Cardiac muscle cell (in vitro differentiated cells and primary cell): ENCODE data around the gene SIGLEC11. TPM values are rescaled to one million over a fixed set of nuclear protein-coding genes. Genes with fewer than 3 reads are reported as not detected.

ENCODE experiments used
- DNase-seq, 2 donors: peaks; one replicate each; pipeline versions ENCODE4 v3.0.0 to v3.0.0-alpha.2; 2010 to 2017; ENCODE audit warnings: low read depth in 1 of 2, low spot score in 1 of 2
- H3K27ac ChIP-seq: fragments of 200-600 bp; sonication (generic); 2 replicates; pipeline ENCODE4 v1.5.1; 2016
- H3K27me3 ChIP-seq: fragments of 200-600 bp; sonication (generic); 2 replicates; pipeline ENCODE4 v1.6.0; 2016; ENCODE audit warnings: control low read depth
- H3K36me3 ChIP-seq: fragments of 200-600 bp; sonication (generic); 2 replicates; pipeline ENCODE4 v1.5.1; 2016; ENCODE audit warnings: control low read depth
- H3K4me1 ChIP-seq: fragments of 200-600 bp; sonication (generic); 2 replicates; pipeline ENCODE4 v1.8.1; 2017; ENCODE audit warnings: low read depth, mild to moderate bottlenecking, mixed run types
- H3K4me3 ChIP-seq: fragments of 200-600 bp; sonication (generic); 2 replicates; pipeline ENCODE4 v1.5.1; 2016; ENCODE audit warnings: mild to moderate bottlenecking
- H3K9me3 ChIP-seq: fragments of 200-600 bp; sonication (generic); 2 replicates; pipeline ENCODE4 v1.5.1; 2017; ENCODE audit warnings: low read depth, mild to moderate bottlenecking, control low read depth
- polyA plus RNA-seq: library from polyadenylated mRNA; unstranded; fragments of >200 nt; fragmentation: Nextera tagmentation; extraction: Ambion mirVana; gene quantifications from 2 replicates; pipeline ENCODE4 v1.2.1, GENCODE V29; 2016
- total RNA-seq: library from RNA; depleted of rRNA; stranded (reverse); fragments of >200 nt; gene quantifications from 2 replicates; pipeline ENCODE4 v1.2.3, GENCODE V29; 2016
- TF ChIP-seq, protein P1 (sequence below): IDR thresholded peaks from 2 replicates; pipeline ENCODE4 v1.5.1; 2012; ENCODE audit warnings: low read depth, mild to moderate bottlenecking, low read length

Gene SIGLEC11
- total and polyA plus RNA-seq, 2 experiments from 2014 or later = 0.03 to 0.13 TPM

DNA sequence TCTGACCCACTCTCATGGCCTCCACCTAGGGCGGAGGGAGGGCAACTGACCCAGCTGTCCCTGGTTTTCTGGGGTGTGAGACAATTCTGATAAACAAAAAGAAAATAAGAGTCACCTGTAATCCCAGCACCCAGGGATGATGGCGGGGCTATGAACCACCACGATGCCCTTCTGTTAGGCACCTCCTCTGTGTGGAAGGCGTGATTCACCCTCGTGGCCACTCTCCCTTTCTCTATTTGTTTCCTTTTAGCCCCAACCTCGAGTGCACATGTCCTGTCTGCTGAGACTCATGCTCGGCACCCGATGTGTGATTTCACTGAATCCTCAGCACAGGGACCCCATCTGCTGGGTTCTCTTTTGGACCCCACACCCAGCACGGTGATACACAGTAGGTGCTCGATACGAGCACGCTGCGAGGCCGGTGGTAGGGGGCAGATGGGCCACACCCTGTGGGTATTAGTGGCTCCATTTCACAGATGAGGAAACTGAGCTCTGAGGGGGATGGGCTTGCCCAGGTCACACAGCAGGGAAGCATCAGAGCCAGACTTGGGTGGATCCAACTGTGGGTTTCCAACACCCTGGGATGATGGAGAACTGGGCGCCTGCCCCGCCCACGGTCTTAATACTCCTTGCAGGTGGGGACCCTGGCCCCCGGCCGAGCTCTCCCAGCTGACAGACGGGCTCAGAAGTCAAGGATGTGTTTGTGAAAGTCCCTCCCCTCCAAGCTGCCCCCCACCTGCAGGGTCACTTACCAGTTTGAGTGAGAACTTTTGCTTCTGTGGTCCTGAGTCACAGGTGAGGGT lies 39.3 kb upstream of the SIGLEC11 start:
- no peak overlapping the region for H3K27ac ChIP-seq
- H3K27me3 ChIP-seq = no peaks in the 10 kb centered on the region
- no peak for DNase-seq
- H3K4me1 ChIP-seq = no peaks in the 10 kb centered on the region
- no peak overlapping the region for H3K4me3 ChIP-seq
- H3K36me3 ChIP-seq = peaks cover 1% of the 10 kb centered on the region
- no peaks in the 10 kb centered on the region for H3K9me3 ChIP-seq
- TF ChIP-seq, protein P1, sequence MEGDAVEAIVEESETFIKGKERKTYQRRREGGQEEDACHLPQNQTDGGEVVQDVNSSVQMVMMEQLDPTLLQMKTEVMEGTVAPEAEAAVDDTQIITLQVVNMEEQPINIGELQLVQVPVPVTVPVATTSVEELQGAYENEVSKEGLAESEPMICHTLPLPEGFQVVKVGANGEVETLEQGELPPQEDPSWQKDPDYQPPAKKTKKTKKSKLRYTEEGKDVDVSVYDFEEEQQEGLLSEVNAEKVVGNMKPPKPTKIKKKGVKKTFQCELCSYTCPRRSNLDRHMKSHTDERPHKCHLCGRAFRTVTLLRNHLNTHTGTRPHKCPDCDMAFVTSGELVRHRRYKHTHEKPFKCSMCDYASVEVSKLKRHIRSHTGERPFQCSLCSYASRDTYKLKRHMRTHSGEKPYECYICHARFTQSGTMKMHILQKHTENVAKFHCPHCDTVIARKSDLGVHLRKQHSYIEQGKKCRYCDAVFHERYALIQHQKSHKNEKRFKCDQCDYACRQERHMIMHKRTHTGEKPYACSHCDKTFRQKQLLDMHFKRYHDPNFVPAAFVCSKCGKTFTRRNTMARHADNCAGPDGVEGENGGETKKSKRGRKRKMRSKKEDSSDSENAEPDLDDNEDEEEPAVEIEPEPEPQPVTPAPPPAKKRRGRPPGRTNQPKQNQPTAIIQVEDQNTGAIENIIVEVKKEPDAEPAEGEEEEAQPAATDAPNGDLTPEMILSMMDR = no peak

DNA sequence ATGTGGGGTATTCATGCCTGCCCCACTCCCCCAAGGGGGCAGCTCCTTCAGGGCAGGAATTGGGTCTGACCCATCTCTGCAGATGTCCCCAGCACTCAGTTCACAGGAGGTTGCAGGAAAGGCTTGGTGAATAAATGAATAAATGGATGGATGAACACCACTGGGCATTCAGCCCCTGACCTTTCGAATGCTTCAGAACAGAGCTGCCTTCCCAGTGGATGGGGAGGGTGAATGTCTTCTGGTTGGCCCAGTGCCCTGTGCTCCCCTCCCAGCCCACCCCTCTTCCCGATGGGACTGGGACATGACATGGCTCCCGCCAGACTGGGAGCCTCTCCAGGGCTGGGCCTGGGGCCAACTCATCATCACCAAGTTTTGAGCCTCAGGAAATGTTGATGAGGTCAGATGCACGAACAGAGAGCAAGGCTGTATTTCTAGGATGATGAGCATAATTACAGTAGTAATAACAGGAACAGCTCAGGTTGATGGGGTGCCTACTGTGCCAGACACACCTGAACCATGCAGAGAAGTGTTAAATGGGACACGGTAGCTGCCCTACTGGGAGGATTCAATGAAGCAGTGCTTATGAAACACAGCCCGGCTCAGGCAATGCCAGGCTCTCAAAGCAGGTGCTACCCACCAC lies 38.5 kb upstream of the SIGLEC11 start:
- no peaks in the 10 kb centered on the region for H3K4me1 ChIP-seq

DNA sequence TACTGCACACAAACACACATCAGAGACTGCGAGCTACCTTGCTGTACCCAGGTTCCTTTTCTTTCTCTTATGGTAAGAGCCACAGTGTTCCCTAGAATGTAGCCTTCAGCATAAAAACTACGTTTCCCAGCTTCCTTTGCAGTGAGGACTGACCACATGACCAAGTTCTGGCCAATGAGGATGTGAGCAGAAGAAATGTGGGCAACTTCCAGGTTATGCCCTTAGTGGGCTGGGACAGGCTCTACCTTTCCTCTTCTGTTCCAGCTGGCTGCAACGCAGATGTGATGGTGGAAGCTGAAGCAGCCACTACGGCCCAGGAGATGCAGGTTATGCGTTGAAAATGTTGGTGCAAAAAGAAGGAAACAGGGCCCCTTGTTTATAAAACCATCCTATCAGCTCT lies 36.7 kb upstream of the SIGLEC11 start:
- peak; percentile 28 to 30 for DNase-seq

More for the DNA sequence above, 38.5 kb upstream of the SIGLEC11 start:
- Histone ChIP-seq H3K36me3 (peaks cover 4% of the 10 kb centered on the region), H3K27ac (no peak overlapping the region), H3K9me3 (no peaks in the 10 kb centered on the region), H3K4me3 (no peak overlapping the region), H3K27me3 (no peaks in the 10 kb centered on the region)
- TF ChIP-seq, protein P1 = no peak
- DNase-seq = peak in 1 of 2 donors; percentile 50

DNA sequence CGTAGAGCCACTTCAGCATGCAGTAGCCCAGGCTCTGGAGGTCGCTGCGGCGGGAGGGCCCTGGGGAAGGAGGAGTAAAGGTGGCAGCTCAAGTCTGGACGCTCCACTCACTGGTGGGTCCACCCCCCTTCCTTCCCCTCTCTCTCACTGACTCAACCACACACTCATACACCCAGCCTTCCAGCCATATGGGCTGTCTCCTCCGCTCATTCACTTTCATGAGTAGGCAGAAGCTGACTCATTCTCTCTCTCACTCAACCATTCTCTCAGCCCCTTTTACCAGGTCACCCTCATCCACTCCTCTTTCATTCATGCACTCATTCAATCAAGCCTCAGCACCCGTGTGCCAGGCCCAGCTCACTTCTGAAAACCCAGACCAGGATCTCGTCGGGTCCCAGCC lies 27.5 kb upstream of the SIGLEC11 start:
- TF ChIP-seq, protein P1 = no peak
- Histone ChIP-seq H3K36me3 (peaks cover 15% of the 10 kb centered on the region), H3K4me3 (no peak overlapping the region), H3K4me1 (no peaks in the 10 kb centered on the region), H3K9me3 (no peaks in the 10 kb centered on the region), H3K27me3 (no peaks in the 10 kb centered on the region), H3K27ac (no peak overlapping the region)
- no peak for DNase-seq

More for the DNA sequence above, 36.7 kb upstream of the SIGLEC11 start:
- Histone ChIP-seq H3K4me3 (no peak overlapping the region), H3K27me3 (no peaks in the 10 kb centered on the region), H3K27ac (no peak overlapping the region), H3K36me3 (peaks cover 8% of the 10 kb centered on the region), H3K9me3 (no peaks in the 10 kb centered on the region), H3K4me1 (no peaks in the 10 kb centered on the region)
- TF ChIP-seq, protein P1 = no peak

DNA sequence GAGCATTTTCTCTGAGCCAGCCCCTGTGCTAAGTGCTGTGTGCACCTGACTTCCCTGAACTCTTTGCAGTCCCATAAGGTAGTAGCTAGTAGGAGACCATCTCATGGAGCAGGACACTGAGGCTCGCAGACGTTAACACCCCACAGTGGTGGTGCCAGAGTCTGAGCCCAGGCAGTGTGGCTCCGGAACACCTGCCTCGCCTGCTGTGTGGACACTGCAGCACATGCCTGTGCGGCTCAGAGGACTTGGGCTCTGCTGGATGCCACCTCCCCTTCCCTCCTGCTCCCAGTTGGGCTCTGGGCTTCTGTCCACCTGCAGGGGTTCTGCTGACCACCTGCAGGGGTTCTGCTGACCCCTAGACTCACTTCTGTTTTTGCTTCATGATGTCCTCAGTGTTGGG lies 27.0 kb upstream of the SIGLEC11 start:
- no peak overlapping the region for H3K4me3 ChIP-seq
- no peak for DNase-seq
- H3K36me3 ChIP-seq = peaks cover 15% of the 10 kb centered on the region
- no peaks in the 10 kb centered on the region for H3K27me3 ChIP-seq
- no peaks in the 10 kb centered on the region for H3K9me3 ChIP-seq
- no peaks in the 10 kb centered on the region for H3K4me1 ChIP-seq
- TF ChIP-seq, protein P1 = no peak
- no peak overlapping the region for H3K27ac ChIP-seq
